ENCODE results near the gene TEX51.

TEX51 gene

DNA sequence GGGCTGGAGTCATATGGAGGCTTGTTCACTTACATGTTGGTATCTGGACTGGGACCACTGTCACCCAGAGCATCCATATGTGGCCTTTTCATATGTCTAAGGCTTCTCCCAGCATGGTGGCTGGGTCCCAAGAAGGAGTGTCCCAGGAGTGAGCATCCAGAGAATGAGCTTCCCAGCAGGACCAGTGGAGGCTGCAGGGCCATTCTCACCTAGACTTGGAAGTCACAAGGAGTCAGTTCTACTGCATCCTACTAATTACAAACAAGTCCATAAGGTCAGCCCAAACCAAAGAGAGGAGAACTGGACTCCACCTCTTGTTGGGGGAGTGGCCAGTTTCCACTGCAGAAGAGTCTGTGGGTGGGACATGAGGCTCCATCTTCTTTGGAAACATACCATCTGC lies 5.1 kb upstream of the TEX51 start:
- Histone ChIP-seq H3K4me1 (ENCODE audit: control insufficient read depth, insufficient read depth, low read length) (no peaks in the 10 kb centered on the region), H3K27me3 (ENCODE audit: control insufficient read depth, insufficient read depth, low read length) (peaks cover 3% of the 10 kb centered on the region; the same call in 1 of the 2 replicates), H3K9me3 (ENCODE audit: control insufficient read depth, insufficient read depth, low read length) (no peaks in the 10 kb centered on the region), H3K36me3 (ENCODE audit: control insufficient read depth, insufficient read depth, low read length) (no peaks in the 10 kb centered on the region), H3K27ac (ENCODE audit: low read depth, low read length) (no peak overlapping the region), H3K4me3 (ENCODE audit: low read depth, low read length) (no peak overlapping the region), H3K9ac (ENCODE audit: low read depth, low read length) (no peak overlapping the region)

DNA sequence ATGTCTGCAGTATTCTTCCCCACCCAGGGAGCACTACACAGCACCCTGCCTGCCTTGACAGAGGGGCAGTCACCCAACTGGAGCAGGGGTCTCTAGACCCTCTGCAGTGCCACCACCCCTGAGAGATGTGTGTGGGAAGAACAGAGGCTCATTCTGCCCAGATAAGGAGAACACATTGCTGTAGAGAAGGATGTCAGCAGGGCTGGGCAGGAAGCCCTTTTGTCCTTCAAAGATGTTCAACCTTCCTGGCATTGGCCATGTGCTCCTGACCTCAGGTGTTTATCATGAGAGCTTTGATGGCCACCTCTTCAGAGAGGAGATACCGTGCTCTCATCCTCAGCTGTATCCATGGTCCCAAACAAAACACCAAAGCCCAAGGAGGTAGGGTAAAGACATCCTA lies 4.6 kb upstream of the TEX51 start:
- H3K9ac ChIP-seq (ENCODE audit: low read depth, low read length): no peak overlapping the region
- no peaks in the 10 kb centered on the region for H3K9me3 ChIP-seq (ENCODE audit: control insufficient read depth, insufficient read depth, low read length)
- H3K27ac ChIP-seq (ENCODE audit: low read depth, low read length): no peak overlapping the region
- H3K27me3 ChIP-seq (ENCODE audit: control insufficient read depth, insufficient read depth, low read length): peaks cover 3% of the 10 kb centered on the region; the same call in 1 of the 2 replicates
- H3K4me1 ChIP-seq (ENCODE audit: control insufficient read depth, insufficient read depth, low read length): no peaks in the 10 kb centered on the region
- no peaks in the 10 kb centered on the region for H3K36me3 ChIP-seq (ENCODE audit: control insufficient read depth, insufficient read depth, low read length)
- H3K4me3 ChIP-seq (ENCODE audit: low read depth, low read length): no peak overlapping the region

DNA sequence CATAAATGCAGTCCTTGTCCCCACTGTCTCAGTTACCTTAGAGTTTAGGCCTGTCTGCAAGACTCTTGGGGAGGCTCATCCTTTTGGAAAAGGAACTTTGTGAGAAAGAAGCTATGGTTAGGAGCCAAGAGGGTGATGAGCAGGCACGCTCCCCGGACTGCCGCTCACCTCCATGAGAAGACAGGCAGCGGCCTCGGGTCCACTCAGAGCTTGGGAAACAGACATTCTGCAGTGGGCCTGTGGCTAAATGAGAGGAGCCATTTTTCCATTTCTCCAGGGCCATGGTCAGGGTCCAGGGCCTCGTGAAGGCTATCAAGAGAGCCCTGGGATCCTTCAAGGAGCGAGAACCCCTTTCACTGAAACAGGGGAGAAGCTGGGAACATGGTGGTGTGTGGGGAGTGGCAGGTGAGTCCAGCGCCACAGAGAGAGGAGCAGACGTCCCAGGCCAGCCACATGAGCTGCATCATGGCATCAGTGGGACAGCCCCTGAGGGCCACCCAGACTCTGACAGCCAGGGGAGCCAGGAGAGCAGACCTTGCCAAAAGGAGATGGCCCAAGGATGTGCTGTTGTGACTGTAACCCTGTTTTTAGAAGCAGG lies 4.0 kb upstream of the TEX51 start:
- no peak overlapping the region for H3K27ac ChIP-seq (ENCODE audit: low read depth, low read length)
- H3K9ac ChIP-seq (ENCODE audit: low read depth, low read length): no peak overlapping the region
- H3K4me3 ChIP-seq (ENCODE audit: low read depth, low read length): no peak overlapping the region
- H3K36me3 ChIP-seq (ENCODE audit: control insufficient read depth, insufficient read depth, low read length): no peaks in the 10 kb centered on the region
- no peaks in the 10 kb centered on the region for H3K9me3 ChIP-seq (ENCODE audit: control insufficient read depth, insufficient read depth, low read length)
- no peaks in the 10 kb centered on the region for H3K4me1 ChIP-seq (ENCODE audit: control insufficient read depth, insufficient read depth, low read length)
- H3K27me3 ChIP-seq (ENCODE audit: control insufficient read depth, insufficient read depth, low read length): peaks cover 3% of the 10 kb centered on the region; the same call in 1 of the 2 replicates

DNA sequence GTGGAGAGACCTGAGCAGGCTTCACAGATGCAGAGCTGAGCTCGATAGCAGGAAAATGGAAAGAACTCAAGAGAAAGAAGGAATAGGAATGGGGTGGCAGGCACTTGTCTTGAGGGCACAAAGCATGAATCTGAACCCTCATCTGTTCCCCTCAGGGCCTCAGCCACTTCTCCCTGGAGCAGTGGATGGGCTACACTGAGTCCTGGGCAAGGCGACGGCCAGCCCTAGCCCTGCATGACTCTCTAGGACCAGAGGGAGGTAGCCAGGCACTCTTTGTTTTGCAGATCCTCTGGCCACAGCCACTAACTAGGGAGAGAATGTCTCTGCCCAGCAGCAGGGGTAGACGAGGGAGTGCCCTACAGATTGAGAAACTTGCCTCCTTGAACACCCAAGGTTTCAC lies 3.4 kb upstream of the TEX51 start:
- Histone ChIP-seq H3K27ac (ENCODE audit: low read depth, low read length) (no peak overlapping the region), H3K4me3 (ENCODE audit: low read depth, low read length) (no peak overlapping the region), H3K36me3 (ENCODE audit: control insufficient read depth, insufficient read depth, low read length) (no peaks in the 10 kb centered on the region), H3K27me3 (ENCODE audit: control insufficient read depth, insufficient read depth, low read length) (peaks cover 3% of the 10 kb centered on the region; the same call in 1 of the 2 replicates), H3K9ac (ENCODE audit: low read depth, low read length) (no peak overlapping the region), H3K4me1 (ENCODE audit: control insufficient read depth, insufficient read depth, low read length) (no peaks in the 10 kb centered on the region), H3K9me3 (ENCODE audit: control insufficient read depth, insufficient read depth, low read length) (no peaks in the 10 kb centered on the region)

DNA sequence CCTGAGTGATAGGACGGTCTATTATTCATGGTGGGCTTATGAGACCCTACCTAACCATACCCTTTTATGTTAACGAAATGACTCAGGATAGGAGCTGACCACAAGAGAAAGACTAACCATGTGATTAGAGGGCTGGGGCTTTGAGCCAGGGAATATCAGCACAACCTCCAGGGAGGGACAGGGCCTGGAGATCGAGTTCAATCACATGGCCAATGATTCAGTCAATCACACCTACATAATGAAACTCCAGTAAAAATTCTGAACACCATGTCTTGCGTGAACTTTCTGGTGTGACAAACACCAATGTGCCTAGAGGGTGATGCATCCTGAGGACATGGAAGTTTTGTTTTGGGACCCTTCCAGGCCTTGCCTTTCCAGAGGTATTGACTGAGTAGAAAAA lies 2.2 kb upstream of the TEX51 start:
- Histone ChIP-seq H3K4me3 (ENCODE audit: low read depth, low read length) (no peak overlapping the region), H3K27ac (ENCODE audit: low read depth, low read length) (no peak overlapping the region), H3K9ac (ENCODE audit: low read depth, low read length) (no peak overlapping the region), H3K36me3 (ENCODE audit: control insufficient read depth, insufficient read depth, low read length) (no peaks in the 10 kb centered on the region), H3K4me1 (ENCODE audit: control insufficient read depth, insufficient read depth, low read length) (no peaks in the 10 kb centered on the region), H3K9me3 (ENCODE audit: control insufficient read depth, insufficient read depth, low read length) (no peaks in the 10 kb centered on the region), H3K27me3 (ENCODE audit: control insufficient read depth, insufficient read depth, low read length) (peaks cover 3% of the 10 kb centered on the region; the same call in 1 of the 2 replicates)

DNA sequence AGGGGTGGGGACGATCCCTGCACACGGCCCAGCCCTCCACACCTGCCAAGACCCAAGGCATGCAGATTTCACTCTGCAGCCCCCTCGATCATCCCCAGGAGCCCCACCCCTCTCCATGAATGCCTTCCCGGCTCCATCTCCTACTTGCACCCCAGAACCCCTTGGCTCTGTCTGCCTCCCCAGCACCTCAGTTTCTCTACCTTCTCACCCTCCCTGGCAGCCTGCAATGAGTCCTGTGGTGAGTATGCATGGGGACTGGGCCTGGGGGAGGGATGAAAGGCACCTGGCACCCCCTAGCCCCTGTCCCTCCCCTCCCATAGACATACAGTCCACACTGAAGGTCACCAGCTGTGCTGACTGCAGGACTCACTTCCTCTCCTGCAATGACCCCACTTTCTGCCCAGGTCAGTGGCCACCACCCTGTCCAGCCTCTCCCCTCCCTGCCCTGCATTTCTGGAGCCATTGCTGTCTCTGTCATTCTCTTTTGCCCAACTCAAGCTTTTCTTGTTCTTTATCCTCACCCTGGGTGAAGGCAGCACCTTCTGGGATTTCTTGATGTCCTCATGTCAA lies 1.0 kb downstream of the TEX51 start:
- H3K36me3 ChIP-seq (ENCODE audit: control insufficient read depth, insufficient read depth, low read length): no peaks in the 10 kb centered on the region
- H3K9me3 ChIP-seq (ENCODE audit: control insufficient read depth, insufficient read depth, low read length): peaks cover 8% of the 10 kb centered on the region; the same call in 1 of the 2 replicates
- H3K27me3 ChIP-seq (ENCODE audit: control insufficient read depth, insufficient read depth, low read length): no peaks in the 10 kb centered on the region

DNA sequence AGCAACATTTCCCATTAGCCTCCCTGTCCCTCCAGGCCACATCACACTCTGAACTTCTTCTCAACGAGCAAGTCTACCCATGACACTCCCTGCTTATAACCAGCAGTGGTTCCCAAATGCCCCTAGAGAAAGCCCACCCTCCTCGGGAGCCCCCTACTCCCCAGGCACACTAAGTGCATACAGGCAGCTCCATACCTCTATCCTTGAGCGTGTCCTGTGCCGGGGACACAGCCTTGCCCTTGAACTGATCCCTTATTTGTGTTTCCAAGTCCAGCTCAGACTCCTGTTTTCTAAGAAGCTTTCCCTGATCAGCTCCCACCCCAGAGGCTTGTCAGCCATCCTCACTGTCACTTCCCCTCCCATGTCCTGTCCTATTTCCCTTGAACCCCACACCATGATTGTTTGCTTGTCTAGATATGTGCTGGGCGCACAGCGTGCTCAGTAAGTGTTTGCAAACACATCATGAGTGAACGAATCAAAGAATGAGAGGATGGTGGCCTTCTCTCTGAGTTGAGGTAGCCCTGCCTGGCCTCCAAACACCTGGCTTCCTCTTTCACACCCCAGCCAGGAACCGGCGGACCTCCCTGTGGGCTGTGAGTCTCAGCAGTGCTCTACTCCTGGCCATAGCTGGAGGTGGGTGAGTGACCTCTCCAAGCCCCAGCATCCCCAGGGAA lies 2.1 kb downstream of the TEX51 start:
- Histone ChIP-seq H3K4me3 (ENCODE audit: low read depth, low read length) (no peak overlapping the region), H3K36me3 (ENCODE audit: control insufficient read depth, insufficient read depth, low read length) (no peaks in the 10 kb centered on the region), H3K4me1 (ENCODE audit: control insufficient read depth, insufficient read depth, low read length) (no peaks in the 10 kb centered on the region), H3K9ac (ENCODE audit: low read depth, low read length) (no peak overlapping the region), H3K27me3 (ENCODE audit: control insufficient read depth, insufficient read depth, low read length) (no peaks in the 10 kb centered on the region), H3K27ac (ENCODE audit: low read depth, low read length) (no peak overlapping the region), H3K9me3 (ENCODE audit: control insufficient read depth, insufficient read depth, low read length) (peaks cover 8% of the 10 kb centered on the region; the same call in 1 of the 2 replicates)

More for the DNA sequence above, 1.0 kb downstream of the TEX51 start:
- H3K9ac ChIP-seq (ENCODE audit: low read depth, low read length): no peak overlapping the region
- no peak overlapping the region for H3K4me3 ChIP-seq (ENCODE audit: low read depth, low read length)
- no peak overlapping the region for H3K27ac ChIP-seq (ENCODE audit: low read depth, low read length)
- H3K4me1 ChIP-seq (ENCODE audit: control insufficient read depth, insufficient read depth, low read length): no peaks in the 10 kb centered on the region

DNA sequence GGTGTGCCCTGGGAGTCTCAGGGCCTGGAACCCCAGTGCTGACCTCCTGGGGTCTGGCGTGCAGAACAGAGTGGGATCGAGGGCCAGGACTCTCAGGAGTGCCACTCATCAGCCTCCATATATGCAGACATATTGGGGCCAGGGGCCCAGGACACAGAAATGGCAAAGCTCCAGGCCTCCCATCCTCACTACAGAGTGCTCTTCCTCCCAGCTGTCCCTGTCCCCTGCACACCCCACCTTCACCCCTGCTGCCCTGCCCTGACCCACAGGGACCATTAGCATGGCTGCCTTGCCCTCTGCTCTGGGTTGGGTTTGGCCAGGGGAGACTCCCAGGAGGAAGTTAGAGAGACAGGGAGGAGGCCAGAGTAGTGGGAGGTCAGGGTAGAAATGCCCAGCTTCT lies 2.8 kb downstream of the TEX51 start:
- Histone ChIP-seq H3K9me3 (ENCODE audit: control insufficient read depth, insufficient read depth, low read length) (peaks cover 8% of the 10 kb centered on the region; the same call in 1 of the 2 replicates), H3K4me1 (ENCODE audit: control insufficient read depth, insufficient read depth, low read length) (no peaks in the 10 kb centered on the region), H3K27me3 (ENCODE audit: control insufficient read depth, insufficient read depth, low read length) (no peaks in the 10 kb centered on the region), H3K27ac (ENCODE audit: low read depth, low read length) (no peak overlapping the region), H3K9ac (ENCODE audit: low read depth, low read length) (no peak overlapping the region), H3K36me3 (ENCODE audit: control insufficient read depth, insufficient read depth, low read length) (no peaks in the 10 kb centered on the region), H3K4me3 (ENCODE audit: low read depth, low read length) (no peak overlapping the region)

DNA sequence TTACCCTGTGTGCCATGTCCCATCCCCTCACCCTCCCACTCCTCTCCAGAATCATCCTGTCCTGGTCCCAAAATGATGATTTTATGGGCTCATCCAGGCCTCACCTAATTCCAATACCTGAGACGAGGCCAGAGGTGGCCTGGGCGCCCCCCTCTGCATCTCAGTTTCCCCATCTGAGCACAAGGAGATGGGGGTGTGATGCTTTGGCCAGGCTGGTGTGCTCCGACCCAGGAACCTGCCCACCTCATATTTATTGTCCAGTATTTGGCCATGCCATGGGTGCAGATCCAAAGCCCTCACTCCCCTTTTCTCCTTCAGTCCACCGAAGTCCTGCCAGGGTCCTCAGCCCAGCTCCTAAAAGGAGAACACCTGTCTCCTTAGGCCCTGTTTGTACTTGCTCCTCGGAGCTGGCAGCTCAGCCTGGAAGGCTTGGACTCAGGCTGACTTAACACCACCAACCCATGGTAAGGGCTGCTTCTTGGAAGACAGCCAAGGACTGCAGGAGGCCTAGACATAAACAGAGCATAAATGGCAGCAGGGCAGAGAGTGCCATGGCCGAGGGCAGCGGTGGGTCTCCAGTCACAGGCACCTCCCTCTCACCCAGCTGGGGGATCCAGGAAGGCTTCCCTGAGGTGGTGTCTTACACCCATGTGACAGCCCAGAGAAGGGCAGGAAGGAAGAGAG lies 3.6 kb downstream of the TEX51 start:
- Histone ChIP-seq H3K9ac (ENCODE audit: low read depth, low read length) (no peak overlapping the region), H3K9me3 (ENCODE audit: control insufficient read depth, insufficient read depth, low read length) (peaks cover 8% of the 10 kb centered on the region; the same call in 1 of the 2 replicates), H3K27me3 (ENCODE audit: control insufficient read depth, insufficient read depth, low read length) (no peaks in the 10 kb centered on the region), H3K36me3 (ENCODE audit: control insufficient read depth, insufficient read depth, low read length) (no peaks in the 10 kb centered on the region), H3K4me3 (ENCODE audit: low read depth, low read length) (no peak overlapping the region), H3K27ac (ENCODE audit: low read depth, low read length) (no peak overlapping the region), H3K4me1 (ENCODE audit: control insufficient read depth, insufficient read depth, low read length) (no peaks in the 10 kb centered on the region)

DNA sequence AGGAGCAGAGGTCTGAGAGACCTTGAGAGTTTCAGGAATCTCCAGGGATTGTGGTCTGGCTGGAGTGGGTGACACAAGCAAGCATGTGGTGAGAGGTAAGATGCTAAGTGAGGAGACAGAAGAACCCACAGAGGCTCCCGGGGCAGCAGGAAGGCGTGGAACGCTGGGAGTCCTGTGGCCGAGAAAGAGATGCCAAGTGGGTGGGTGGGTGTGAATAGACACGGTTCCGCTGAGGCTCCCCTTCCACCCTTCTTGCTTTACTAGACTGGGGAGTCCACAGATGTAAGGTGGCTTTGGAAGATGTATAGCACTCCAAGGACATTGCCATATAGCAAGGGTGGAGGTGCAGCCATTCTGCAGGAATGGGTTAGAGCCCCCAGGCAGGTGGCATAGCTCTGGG lies 4.2 kb downstream of the TEX51 start:
- peaks cover 8% of the 10 kb centered on the region; the same call in 1 of the 2 replicates for H3K9me3 ChIP-seq (ENCODE audit: control insufficient read depth, insufficient read depth, low read length)
- H3K4me3 ChIP-seq (ENCODE audit: low read depth, low read length): no peak overlapping the region
- no peaks in the 10 kb centered on the region for H3K27me3 ChIP-seq (ENCODE audit: control insufficient read depth, insufficient read depth, low read length)
- no peak overlapping the region for H3K9ac ChIP-seq (ENCODE audit: low read depth, low read length)
- H3K27ac ChIP-seq (ENCODE audit: low read depth, low read length): no peak overlapping the region
- no peaks in the 10 kb centered on the region for H3K4me1 ChIP-seq (ENCODE audit: control insufficient read depth, insufficient read depth, low read length)
- H3K36me3 ChIP-seq (ENCODE audit: control insufficient read depth, insufficient read depth, low read length): no peaks in the 10 kb centered on the region

DNA sequence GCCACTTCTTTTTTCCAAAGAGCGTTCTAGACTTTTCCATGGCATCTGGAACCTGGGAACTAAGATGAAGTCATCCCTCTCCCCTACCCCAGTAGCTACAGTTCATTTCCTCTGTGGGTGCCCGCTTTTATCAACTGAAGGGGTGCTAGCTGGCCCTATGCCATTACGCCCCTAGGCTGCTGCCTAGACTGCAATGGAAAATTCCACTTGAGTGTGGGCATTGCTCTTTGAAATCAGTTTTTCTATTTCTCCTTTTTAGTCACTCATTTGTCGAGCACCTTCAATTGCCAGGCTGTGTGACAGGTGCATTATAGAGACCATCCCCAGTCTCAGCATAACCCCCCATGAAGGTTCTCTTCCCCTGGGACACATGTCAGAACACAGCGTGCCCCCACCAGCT lies 7.3 kb downstream of the TEX51 start:
- H3K27me3 ChIP-seq (ENCODE audit: control insufficient read depth, insufficient read depth, low read length): no peaks in the 10 kb centered on the region
- no peak overlapping the region for H3K27ac ChIP-seq (ENCODE audit: low read depth, low read length)
- no peak overlapping the region for H3K4me3 ChIP-seq (ENCODE audit: low read depth, low read length)
- peaks cover 8% of the 10 kb centered on the region; the same call in 1 of the 2 replicates for H3K9me3 ChIP-seq (ENCODE audit: control insufficient read depth, insufficient read depth, low read length)
- H3K36me3 ChIP-seq (ENCODE audit: control insufficient read depth, insufficient read depth, low read length): no peaks in the 10 kb centered on the region
- no peaks in the 10 kb centered on the region for H3K4me1 ChIP-seq (ENCODE audit: control insufficient read depth, insufficient read depth, low read length)
- H3K9ac ChIP-seq (ENCODE audit: low read depth, low read length): no peak overlapping the region
